HG03135 (cell line): ENCODE measurements around the gene GBGT1.

Source experiments
- ATAC-seq: cut with Tn5 transposase; IDR thresholded peaks from one replicate; pipeline ENCODE4 v1.9.1; 2021; ENCODE audit warnings: mild to moderate bottlenecking, moderate library complexity; ENCODE audit not compliant: unreplicated experiment

GBGT1 gene

DNA sequence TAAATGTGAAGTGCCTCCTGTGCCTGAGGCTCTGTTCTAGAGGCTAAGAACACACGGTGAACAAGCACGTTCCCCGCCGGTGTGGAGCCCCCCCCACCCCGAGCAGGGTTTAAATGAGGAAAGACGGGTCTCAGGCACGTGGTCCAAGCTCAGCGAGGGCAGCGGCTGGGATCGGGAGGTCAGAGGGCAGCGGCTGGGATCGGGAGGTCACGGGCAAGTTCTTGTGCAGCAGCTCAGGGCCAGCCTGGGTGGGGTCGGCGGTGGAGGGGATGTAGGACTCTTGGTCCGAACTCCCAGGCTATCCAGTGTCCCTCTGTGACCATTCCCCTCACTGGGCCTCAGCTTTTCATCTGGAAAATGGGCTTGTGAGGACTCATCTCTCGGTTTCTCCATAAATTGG lies 2.7 kb upstream of the GBGT1 start:
- ATAC-seq, result no peak

- ATAC-seq, result no peak
These were observed 1.7 kb upstream of the GBGT1 start for GRCh38 chr9:133165452-133165730.

GRCh38 chr9:133164191-133164590 lies 477 bp upstream of the GBGT1 start:
- ATAC-seq, result no peak

DNA sequence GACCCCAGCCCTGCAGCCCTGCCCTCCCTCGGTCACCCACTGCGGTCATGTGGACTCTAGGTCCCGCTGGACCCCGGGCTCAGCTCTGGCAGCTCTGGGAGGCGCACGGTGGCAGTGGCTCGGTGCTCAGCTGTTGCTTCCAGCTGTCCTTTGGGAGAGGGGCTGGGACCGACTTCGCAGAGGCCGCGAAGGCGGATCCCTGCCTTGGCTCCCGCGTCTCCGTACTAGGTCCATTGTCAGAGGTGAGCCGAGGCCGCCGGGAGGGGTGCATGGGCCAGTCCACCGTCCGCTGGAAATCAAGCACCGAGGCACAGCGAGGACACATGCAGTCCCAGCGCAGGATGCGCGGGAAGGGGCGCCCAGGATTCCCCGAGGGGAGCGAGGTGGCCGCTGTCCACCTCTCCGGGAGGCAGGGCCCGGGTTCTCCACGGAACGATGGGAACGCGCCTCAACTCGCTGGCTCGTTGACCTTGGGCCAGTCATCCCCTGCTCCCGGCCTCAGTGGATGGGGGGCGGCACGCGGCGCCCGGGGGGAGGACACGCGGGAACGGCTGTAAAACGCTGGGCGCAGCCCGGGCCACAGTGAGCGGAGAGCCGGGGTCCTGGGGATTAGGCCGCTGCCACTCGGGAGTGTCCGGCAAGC lies 732 bp downstream of the GBGT1 start:
- ATAC-seq, result no peak

DNA sequence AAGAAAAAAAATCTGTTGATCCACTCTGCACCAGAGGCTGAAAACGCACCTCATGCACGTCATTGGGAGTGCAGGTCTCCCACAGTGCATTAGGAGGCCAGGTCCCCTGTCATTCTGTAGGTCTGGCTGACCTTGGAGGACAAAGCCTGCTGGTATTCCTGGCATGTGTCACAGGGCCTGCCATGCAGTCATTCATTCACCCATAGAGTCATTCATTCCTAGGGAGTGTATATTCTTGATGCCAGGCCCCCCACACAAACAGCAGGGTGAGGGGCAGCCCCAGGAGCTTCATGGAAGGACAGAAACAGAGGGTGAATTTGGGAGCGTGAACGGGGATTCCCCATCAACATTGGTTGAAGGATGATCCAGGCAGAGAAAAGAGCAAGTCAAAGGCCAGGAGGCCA lies 2.2 kb downstream of the GBGT1 start:
- ATAC-seq, result no peak

DNA sequence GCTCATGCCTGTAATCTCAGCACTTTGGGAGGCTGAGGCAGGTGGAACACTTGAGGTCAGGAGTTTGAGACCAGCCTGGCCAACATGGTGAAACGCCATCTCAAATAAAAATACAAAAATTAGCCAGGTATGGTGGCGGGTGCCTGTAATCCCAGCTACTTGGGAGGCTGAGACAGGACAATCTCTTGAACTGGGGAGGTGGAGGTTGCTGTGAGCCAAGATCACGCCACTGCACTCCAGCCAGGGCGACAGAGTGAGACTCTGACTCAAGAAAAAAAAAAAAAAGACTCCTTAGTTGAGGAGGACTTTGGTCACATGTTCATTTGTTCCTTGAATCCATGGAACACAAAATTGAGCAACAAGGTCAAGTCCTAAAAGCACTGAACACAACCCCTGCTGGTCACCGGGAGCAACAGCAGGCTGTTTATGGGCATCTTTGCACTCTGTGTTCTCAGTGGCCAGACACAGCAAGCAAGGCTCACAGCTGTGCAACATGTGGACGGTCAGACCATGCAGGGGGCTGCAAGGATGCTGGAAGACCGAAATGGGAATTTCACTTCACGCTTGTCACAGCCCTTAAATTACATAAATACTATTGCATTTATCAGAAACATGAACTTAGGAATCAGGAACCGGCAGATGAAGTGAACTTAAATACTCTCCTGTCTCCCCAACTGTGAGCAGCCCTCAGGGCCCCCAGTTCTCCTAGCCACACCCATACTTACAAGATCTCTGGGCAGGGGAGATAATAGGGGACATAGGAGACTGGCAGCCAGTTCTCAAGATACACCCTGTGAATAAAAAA lies 2.8 kb downstream of the GBGT1 start:
- no peak for ATAC-seq

- ATAC-seq, result no peak
These were observed 5.0 kb downstream of the GBGT1 start for GRCh38 chr9:133158695-133159094.

- no peak for ATAC-seq
These were observed 8.6 kb downstream of the GBGT1 start for GRCh38 chr9:133155156-133155555.

GRCh38 chr9:133154097-133154989 lies 9.4 kb downstream of the GBGT1 start:
- ATAC-seq, result no peak

GRCh38 chr9:133153227-133154096 lies 10.3 kb downstream of the GBGT1 start:
- no peak for ATAC-seq

DNA sequence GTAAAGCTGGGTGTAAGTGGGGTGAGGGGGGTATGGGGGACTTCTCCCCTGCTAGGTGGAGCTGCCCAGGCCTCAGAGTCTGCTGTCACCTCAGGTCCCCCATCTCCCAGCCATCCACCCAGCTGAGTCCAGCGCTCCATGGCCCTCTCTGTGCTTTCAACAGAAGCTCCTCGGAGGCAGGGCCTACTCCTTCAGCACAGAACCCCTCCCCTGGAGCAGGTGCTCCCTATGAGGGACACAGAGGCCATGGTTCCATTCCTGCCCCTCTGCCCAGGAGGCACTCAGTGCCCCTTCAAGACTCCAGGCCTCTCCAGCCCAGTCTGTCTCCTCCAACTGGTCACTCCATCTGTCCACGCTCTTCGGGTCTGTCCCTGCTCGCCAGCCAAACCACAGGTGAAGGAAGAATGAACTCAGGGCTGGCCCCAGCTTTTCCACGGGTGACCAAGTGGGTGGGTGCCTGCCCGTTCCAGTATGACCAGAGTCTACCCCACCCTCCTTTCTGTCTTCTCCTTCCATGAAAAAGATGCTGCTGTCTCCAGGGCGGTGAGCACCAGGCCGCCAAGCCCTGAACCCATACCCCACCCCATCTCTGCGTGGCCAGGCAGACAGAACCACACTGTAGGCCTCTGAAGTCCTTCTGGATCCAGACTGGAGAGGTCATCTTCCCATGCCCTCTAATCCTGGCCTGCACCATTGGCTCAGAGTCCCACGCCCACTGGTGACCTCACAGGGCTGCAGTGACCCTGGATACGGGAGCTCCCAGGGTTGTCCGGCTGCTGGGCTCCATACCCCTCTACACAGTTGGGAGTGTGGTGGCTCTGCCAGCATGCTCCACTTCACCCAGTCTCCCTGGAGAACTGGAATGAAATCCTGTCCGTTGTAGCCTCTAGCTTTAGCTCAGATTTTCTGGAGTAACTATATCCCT lies 11.9 kb downstream of the GBGT1 start:
- ATAC-seq, result no peak

- ATAC-seq, result no peak
These were observed 12.7 kb downstream of the GBGT1 start for GRCh38 chr9:133151041-133151440.

DNA sequence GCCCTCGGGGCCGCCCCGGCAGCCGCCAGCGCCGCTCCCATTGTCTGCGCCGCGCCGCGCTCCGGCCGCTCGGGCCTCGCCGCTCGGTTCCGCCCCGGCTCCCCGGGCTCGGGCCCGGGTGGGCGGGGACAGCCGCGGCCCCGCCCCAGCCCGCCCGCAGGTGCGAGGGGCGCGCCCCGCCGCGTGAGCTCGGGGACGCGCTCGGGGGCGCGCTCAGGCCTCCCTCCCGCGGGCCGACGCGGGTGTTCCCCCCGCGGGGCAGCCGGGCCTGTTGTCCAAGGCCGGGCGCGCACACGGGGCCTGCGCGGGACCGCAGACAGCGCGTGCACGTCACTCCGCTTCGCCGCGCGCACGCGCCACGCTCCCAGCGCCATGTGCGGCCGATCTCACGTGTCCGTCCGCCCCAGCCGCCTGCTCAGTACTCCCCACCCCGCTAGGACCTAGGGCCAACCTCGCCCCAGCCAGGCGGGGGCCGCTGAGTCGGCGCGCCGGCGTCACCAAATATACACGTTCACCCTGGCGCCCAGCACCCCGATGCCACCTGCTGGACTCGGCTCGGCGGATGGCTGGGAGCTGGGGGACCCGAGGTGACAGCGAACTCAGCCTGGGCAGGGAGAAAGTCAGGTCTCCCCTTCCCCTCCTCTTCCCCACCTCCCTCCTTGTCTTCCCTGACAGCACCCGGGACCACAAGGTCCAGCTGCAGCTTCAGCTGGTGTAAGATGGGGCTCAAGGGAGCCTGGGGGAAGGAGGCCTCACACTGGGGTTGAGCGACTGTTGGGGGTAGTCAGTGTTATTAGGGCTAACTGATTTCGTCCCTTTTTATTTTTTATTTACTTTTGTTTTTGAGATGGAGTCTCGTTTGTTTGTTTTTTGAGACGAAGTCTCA lies 14.3 kb downstream of the GBGT1 start:
- ATAC-seq, result peak; percentile 50

GRCh38 chr9:133148199-133149129 lies 15.2 kb downstream of the GBGT1 start:
- ATAC-seq, result peak; percentile 22

DNA sequence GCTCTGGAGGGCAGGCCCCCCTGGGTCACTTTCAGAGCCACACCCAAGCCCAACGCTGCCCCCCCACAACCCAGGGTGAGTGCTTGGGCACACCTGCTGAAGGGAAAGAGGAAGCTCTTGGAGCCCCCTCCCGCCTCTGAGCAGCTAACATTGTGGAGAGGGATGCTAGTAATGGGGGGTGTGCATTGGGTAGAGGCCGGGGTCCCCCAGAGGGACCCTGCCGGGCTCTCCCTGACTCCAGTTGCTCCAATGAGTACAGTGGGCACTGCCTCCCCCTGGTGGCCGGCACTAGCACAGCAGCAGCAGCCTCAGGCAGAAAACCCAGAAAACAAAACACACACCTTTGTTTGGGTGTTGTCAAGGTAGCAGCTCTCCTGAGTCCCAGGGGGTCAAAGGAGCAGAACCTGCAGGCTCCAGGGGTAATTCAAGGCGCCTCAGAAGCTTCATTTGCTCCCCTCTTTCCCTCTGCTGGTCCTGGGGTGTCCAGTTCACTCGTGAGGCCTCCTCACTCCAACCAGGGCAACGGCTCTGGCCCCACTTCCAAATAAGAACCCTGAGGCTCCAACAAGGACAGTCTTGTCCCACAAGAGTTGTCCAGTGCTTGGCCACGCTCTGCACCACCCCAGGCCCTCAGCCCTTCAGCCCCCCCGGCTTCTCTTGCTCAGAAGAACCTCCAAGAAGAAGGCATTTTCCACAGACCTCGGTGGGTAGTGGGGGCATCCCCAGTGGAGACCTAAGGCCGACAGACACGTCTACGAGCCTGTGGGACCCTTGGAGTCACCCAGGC lies 16.1 kb downstream of the GBGT1 start:
- no peak for ATAC-seq

DNA sequence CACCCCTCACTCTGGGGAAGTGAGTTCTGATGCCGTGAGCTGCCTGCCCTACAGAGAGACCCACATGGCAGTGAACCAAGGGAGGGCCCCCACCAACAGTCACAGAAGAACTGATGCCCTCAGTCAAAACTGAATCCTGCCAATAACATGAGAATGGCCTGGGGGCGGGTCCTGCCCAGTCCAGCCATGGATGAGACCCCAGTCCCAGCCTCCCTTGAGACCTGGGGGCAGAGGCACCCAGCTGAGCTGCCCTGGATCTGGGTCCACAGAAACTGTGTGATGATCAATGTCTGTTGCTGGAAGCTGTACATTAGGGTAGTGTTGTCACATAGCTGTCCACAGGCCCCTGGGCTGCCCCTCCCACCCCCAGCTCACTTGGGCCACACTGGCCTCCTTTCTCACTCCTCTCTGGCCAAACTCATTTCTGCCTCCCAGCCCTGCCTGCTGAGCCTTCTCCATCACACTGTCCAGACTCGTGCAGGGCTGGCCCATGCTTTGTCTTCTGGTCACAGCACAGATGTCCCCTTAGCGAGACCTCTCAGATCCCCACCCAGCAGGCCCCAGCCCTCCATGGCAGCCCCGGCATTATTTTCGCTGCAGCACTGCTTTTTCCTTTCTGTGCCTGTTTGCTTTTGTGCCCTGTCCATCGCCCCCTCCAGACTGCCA lies 16.8 kb downstream of the GBGT1 start:
- no peak for ATAC-seq
